ENCODE results near the gene MAP3K3.

The MAP3K3 gene

GRCh38 chr17:63653050-63653449, 30.8 kb downstream of the MAP3K3 start:
- DNase-seq = no peak

- no peak for DNase-seq
Observed at GRCh38 chr17:63657786-63658185, 35.6 kb downstream of the MAP3K3 start.

- DNase-seq = no peak
Observed at GRCh38 chr17:63658366-63658765, 36.1 kb downstream of the MAP3K3 start.

GRCh38 chr17:63659850-63660249, 37.6 kb downstream of the MAP3K3 start:
- no peak for DNase-seq

GRCh38 chr17:63665527-63666214, 43.5 kb downstream of the MAP3K3 start:
- DNase-seq = no peak

- DNase-seq = no peak
Observed at GRCh38 chr17:63672856-63673255, 50.6 kb downstream of the MAP3K3 start.

- DNase-seq = no peak
Observed at GRCh38 chr17:63675231-63675606, 53.0 kb downstream of the MAP3K3 start.

GRCh38 chr17:63675607-63676546, 53.7 kb downstream of the MAP3K3 start:
- DNase-seq = no peak

- no peak for DNase-seq
Observed at GRCh38 chr17:63676584-63676983, 54.4 kb downstream of the MAP3K3 start.

GRCh38 chr17:63679214-63679613, 57.0 kb downstream of the MAP3K3 start:
- DNase-seq = no peak

GRCh38 chr17:63680700-63681099, 58.5 kb downstream of the MAP3K3 start:
- DNase-seq = no peak

GRCh38 chr17:63681530-63681929, 59.3 kb downstream of the MAP3K3 start:
- no peak for DNase-seq

GRCh38 chr17:63682441-63682840, 60.2 kb downstream of the MAP3K3 start:
- DNase-seq = no peak

- no peak for DNase-seq
Observed at GRCh38 chr17:63682981-63683380, 60.8 kb downstream of the MAP3K3 start.

- DNase-seq = no peak
Observed at GRCh38 chr17:63685041-63685440, 62.8 kb downstream of the MAP3K3 start.

- DNase-seq = no peak
Observed at GRCh38 chr17:63685578-63685977, 63.4 kb downstream of the MAP3K3 start.

GRCh38 chr17:63686138-63686685, 64.0 kb downstream of the MAP3K3 start:
- no peak for DNase-seq

GRCh38 chr17:63688396-63689020, 66.3 kb downstream of the MAP3K3 start:
- DNase-seq = no peak

GRCh38 chr17:63689479-63689878, 67.3 kb downstream of the MAP3K3 start:
- no peak for DNase-seq

GRCh38 chr17:63692195-63692816, 70.1 kb downstream of the MAP3K3 start:
- DNase-seq = no peak

- no peak for DNase-seq
Observed at GRCh38 chr17:63693411-63694113, 71.3 kb downstream of the MAP3K3 start.

GRCh38 chr17:63694229-63694949, 72.2 kb downstream of the MAP3K3 start:
- DNase-seq = no peak

Measured in islet precursor cell (in vitro differentiated cells).